Measurements from ENCODE around the gene GALNT10.

GRCh38 chr5:154271466-154271865 lies 80.9 kb downstream of the GALNT10 start:
- no peak for TF ChIP-seq POLR2A (IDR thresholded peaks at IDR 0.05)
- no peak for TF ChIP-seq CTCF (IDR thresholded peaks at IDR 0.05)

Measured in body of pancreas (tissue), 4 donors.